ENCODE results near the gene ALDH1A3. TPM values are rescaled to one million over a fixed set of nuclear protein-coding genes. Genes with fewer than 3 reads are reported as not detected.

Gene ALDH1A3
- total and polyA plus RNA-seq, 2 of the 4 experiments (the other 2 are of a cell fraction): 3.1 to 5.0 TPM

- H3K56ac ChIP-seq (ENCODE audit: extremely low read depth, insufficient read depth, low read length): no peak overlapping the region
- no peaks in the 10 kb centered on the region for H3K9me3 ChIP-seq (ENCODE audit: control insufficient read depth, insufficient read depth, low read length)
- no peak overlapping the region for H4K91ac ChIP-seq (ENCODE audit: insufficient read depth, low read depth, low read length)
- H3K18ac ChIP-seq (ENCODE audit: low read depth, low read length): no peak overlapping the region
- H4K8ac ChIP-seq (ENCODE audit: low read depth in 2 of 2, low read length in 2 of 2): no peak overlapping the region
- DNase-seq (no peak), ATAC-seq (ENCODE audit: low read depth) (no peak)
- no peak overlapping the region for H3K4me3 ChIP-seq (ENCODE audit: insufficient read depth, low read depth, low read length)
- TF ChIP-seq FOS (IDR thresholded peaks at IDR 0.05; ENCODE audit: low read depth, low read length) (no peak), CEBPB (IDR thresholded peaks at IDR 0.05; ENCODE audit: low read depth, low read length) (no peak), ELK1 (IDR thresholded peaks at IDR 0.05; ENCODE audit: borderline replicate concordance, low read depth, low read length) (no peak), SMC3 (IDR thresholded peaks at IDR 0.05; ENCODE audit: low read depth, low read length) (no peak), POLR2A (IDR thresholded peaks at IDR 0.05; ENCODE audit: low read depth, low read length) (no peak), NFE2L2 (IDR thresholded peaks at IDR 0.05; ENCODE audit: low read depth, low read length) (no peak), MAZ (IDR thresholded peaks at IDR 0.05; ENCODE audit: borderline replicate concordance, low read depth, low read length) (no peak), MXI1 (IDR thresholded peaks at IDR 0.05; ENCODE audit: borderline replicate concordance, low read depth, low read length) (no peak), RCOR1 (IDR thresholded peaks at IDR 0.05; ENCODE audit: insufficient replicate concordance, low read length) (no peak), RFX5 (IDR thresholded peaks at IDR 0.05; ENCODE audit: low read depth, low read length) (no peak), MAFK (IDR thresholded peaks at IDR 0.05; ENCODE audit: low read depth, low read length) (no peak), BHLHE40 (IDR thresholded peaks at IDR 0.05; ENCODE audit: low read depth, low read length) (no peak), CHD1 (IDR thresholded peaks at IDR 0.05; ENCODE audit: low read depth, low read length) (no peak), RAD21 (IDR thresholded peaks at IDR 0.05; ENCODE audit: low read length) (no peak)
- TF ChIP-seq, protein P1, sequence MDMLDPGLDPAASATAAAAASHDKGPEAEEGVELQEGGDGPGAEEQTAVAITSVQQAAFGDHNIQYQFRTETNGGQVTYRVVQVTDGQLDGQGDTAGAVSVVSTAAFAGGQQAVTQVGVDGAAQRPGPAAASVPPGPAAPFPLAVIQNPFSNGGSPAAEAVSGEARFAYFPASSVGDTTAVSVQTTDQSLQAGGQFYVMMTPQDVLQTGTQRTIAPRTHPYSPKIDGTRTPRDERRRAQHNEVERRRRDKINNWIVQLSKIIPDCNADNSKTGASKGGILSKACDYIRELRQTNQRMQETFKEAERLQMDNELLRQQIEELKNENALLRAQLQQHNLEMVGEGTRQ (IDR thresholded peaks at IDR 0.05; ENCODE audit: low read depth, low read length): no peak
- TF ChIP-seq, protein P2, sequence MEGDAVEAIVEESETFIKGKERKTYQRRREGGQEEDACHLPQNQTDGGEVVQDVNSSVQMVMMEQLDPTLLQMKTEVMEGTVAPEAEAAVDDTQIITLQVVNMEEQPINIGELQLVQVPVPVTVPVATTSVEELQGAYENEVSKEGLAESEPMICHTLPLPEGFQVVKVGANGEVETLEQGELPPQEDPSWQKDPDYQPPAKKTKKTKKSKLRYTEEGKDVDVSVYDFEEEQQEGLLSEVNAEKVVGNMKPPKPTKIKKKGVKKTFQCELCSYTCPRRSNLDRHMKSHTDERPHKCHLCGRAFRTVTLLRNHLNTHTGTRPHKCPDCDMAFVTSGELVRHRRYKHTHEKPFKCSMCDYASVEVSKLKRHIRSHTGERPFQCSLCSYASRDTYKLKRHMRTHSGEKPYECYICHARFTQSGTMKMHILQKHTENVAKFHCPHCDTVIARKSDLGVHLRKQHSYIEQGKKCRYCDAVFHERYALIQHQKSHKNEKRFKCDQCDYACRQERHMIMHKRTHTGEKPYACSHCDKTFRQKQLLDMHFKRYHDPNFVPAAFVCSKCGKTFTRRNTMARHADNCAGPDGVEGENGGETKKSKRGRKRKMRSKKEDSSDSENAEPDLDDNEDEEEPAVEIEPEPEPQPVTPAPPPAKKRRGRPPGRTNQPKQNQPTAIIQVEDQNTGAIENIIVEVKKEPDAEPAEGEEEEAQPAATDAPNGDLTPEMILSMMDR (conservative IDR thresholded peaks at IDR 0.05; ENCODE audit: low read depth, low read length): no peak
- H3K9me1 ChIP-seq (ENCODE audit: insufficient read depth, low read length): no peaks in the 10 kb centered on the region; the same call in 1 of the 2 replicates
- BruUV-seq (replicated peaks): no TSS peak
- no peak overlapping the region for H4K5ac ChIP-seq (ENCODE audit: low read depth, low read length)
- H2BK5ac ChIP-seq (ENCODE audit: low read depth, low read length, poor library complexity, severe bottlenecking): no peak overlapping the region
- ChIA-PET CTCF (no interaction called here), POLR2A (ENCODE audit: unreplicated experiment) (no interaction called here)
- peak overlapping the region; percentile 67 for H3K4me2 ChIP-seq (ENCODE audit: low read depth, low read length)
- no peak overlapping the region for H3K27ac ChIP-seq (ENCODE audit: insufficient read depth, low read length)
- no peak overlapping the region for H2BK20ac ChIP-seq (ENCODE audit: low read depth, low read length)
- no peak overlapping the region for H2BK15ac ChIP-seq (ENCODE audit: low read depth, low read length)
- intact Hi-C loops (cut with micrococcal nuclease): no loop called here
- H2BK120ac ChIP-seq (ENCODE audit: low read depth, low read length): no peak overlapping the region
- no peaks in the 10 kb centered on the region for H4K20me1 ChIP-seq (ENCODE audit: insufficient read depth, low read length)
- H3K9ac ChIP-seq (ENCODE audit: low read depth, low read length): no peak overlapping the region
- no peaks in the 10 kb centered on the region for H3K27me3 ChIP-seq (ENCODE audit: control insufficient read depth, insufficient read depth, low read length)
- no peak overlapping the region for H3K23ac ChIP-seq (ENCODE audit: low read depth, low read length)
- in situ Hi-C loops (cut with MboI; ENCODE audit: low sequenced_read_pairs): no loop called here
- no peak overlapping the region for H3K14ac ChIP-seq (replicated peaks; ENCODE audit: low read depth, low read length)
- no peaks in the 10 kb centered on the region for H3K36me3 ChIP-seq (ENCODE audit: control insufficient read depth, insufficient read depth, low read length)
- H3K4me1 ChIP-seq (ENCODE audit: control insufficient read depth, insufficient read depth, low read length): peaks cover 10% of the 10 kb centered on the region
- peaks cover 0 to 3% of the 10 kb centered on the region in 2 experiments; a peak in 1 of 4 replicates for H3K79me1 ChIP-seq (ENCODE audit: low read depth in 1 of 2, low read length in 2 of 2)
- no peak overlapping the region for H3K4ac ChIP-seq (ENCODE audit: low read depth, low read length)
- no peak overlapping the region for H2AFZ ChIP-seq (replicated peaks; ENCODE audit: low read length, poor library complexity)
- dilution Hi-C loops (cut with HindIII; ENCODE audit: low sequenced_read_pairs, unreplicated experiment): no loop called here
- no peak overlapping the region for H2AK9ac ChIP-seq (replicated peaks; ENCODE audit: low read depth, low read length, poor library complexity)
- no peak overlapping the region for H2AK5ac ChIP-seq (ENCODE audit: low read depth, low read length)
- no CpG with 5 or more reads among the region's 3 CpGs for WGBS, 2 experiments (ENCODE audit: extremely low coverage in 2 of 2, insufficient read length in 1 of 2)
Measured at GRCh38 chr15:100948430-100948762, 68.8 kb downstream of the ALDH1A3 start.

Data from IMR-90 (cell line).